Liver (tissue), 3 donors: ENCODE data around the gene MDC1.

ENCODE experiments used
- CTCF ChIP-seq: fragments of 150-350 bp; IDR thresholded peaks from 2 replicates; pipeline ENCODE4 v1.5.1; 2017; ENCODE audit warnings: improper control_type of control experiment, low read depth, low read length; ENCODE audit not compliant: missing input control
- EGR1 ChIP-seq, 2 donors: IDR thresholded peaks; 2 replicates each; pipeline ENCODE4 v1.6.1; 2016 to 2018; ENCODE audit warnings: antibody characterized with exemption in 2 of 2, low read depth in 2 of 2
- GABPA ChIP-seq, 2 donors: IDR thresholded peaks in 1 of 2; conservative IDR thresholded peaks in 1 of 2; 2 replicates each; pipeline ENCODE4 v1.6.1; 2016; ENCODE audit warnings: antibody characterized with exemption in 2 of 2, mild to moderate bottlenecking in 1 of 2, moderate library complexity in 1 of 2
- HNF4G ChIP-seq: IDR thresholded peaks from 2 replicates; pipeline ENCODE4 v1.6.1; 2016; ENCODE audit warnings: antibody characterized with exemption
- MAX ChIP-seq: IDR thresholded peaks from 2 replicates; pipeline ENCODE4 v1.6.1; 2016; ENCODE audit warnings: antibody characterized with exemption
- NR2F2 ChIP-seq: IDR thresholded peaks from 2 replicates; pipeline ENCODE4 v1.6.1; 2016; ENCODE audit warnings: antibody characterized with exemption
- RAD21 ChIP-seq, 2 donors: IDR thresholded peaks; 2 replicates each; pipeline ENCODE4 v1.6.1; 2016; ENCODE audit warnings: antibody characterized with exemption in 2 of 2, mild to moderate bottlenecking in 2 of 2
- RXRA ChIP-seq, 2 donors: IDR thresholded peaks; 2 replicates each; pipeline ENCODE4 v1.6.1; 2017 to 2018; ENCODE audit warnings: antibody characterized with exemption in 2 of 2, mild to moderate bottlenecking in 1 of 2
- SP1 ChIP-seq: IDR thresholded peaks from 2 replicates; pipeline ENCODE4 v1.6.1; 2018; ENCODE audit warnings: antibody characterized with exemption, mild to moderate bottlenecking
- TAF1 ChIP-seq: conservative IDR thresholded peaks from 2 replicates; pipeline ENCODE4 v1.6.1; 2016; ENCODE audit warnings: antibody characterized with exemption, mild to moderate bottlenecking
- YY1 ChIP-seq: IDR thresholded peaks from 2 replicates; pipeline ENCODE4 v1.6.1; 2016; ENCODE audit warnings: antibody characterized with exemption, mild to moderate bottlenecking
- TF ChIP-seq, protein P1 (sequence below): IDR thresholded peaks from 2 replicates; pipeline ENCODE4 v1.6.1; 2016; ENCODE audit warnings: antibody characterized with exemption
- TF ChIP-seq, protein P2 (sequence below): IDR thresholded peaks from 2 replicates; pipeline ENCODE4 v1.6.1; 2016; ENCODE audit warnings: antibody characterized with exemption
- TF ChIP-seq, protein P3 (sequence below): IDR thresholded peaks from 2 replicates; pipeline ENCODE4 v1.6.1; 2016; ENCODE audit warnings: antibody characterized with exemption, mild to moderate bottlenecking
- donor health status: healthy.
- donor health status: healthy.

DNA sequence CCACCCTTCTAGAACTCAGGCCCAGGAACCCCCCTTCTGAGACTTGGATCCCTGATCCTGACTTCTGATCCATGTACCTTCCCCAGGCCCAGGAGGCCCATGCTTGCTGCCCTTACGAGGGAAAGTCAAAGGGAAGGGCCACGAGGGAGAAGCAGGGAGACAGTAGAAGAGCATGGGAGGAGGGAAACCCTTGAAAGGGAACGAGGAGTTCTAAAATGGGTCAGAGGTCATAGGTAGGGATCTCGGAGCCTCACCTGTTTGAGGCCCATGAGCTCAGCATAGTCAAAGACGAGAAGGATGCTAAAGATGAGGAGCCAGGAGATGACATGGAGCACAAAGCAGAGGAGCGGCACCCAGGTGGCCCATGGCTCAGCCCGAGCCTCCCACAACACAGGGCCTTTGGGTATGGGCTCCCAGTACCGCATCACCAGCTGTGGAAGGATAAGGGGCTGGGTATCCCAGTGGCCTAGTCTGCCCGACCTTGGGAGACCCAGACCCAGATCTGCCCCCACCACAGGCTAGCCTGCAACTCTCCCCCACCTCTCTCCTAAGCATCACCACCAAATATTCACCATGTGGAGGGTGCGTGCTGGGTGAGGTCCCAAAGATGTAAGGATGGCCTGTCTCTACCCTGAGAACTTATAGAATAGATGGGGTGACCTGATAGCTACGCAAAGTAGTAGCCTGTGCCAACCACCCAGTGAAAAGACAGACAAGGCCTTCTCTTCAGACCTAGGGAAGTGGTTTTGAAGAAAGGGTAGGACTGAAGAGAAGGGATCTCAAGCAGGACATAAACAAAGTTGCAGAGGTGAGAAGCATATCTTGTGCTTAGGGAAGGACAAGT lies 27.8 kb downstream of the MDC1 start:
- TF ChIP-seq, protein P1, sequence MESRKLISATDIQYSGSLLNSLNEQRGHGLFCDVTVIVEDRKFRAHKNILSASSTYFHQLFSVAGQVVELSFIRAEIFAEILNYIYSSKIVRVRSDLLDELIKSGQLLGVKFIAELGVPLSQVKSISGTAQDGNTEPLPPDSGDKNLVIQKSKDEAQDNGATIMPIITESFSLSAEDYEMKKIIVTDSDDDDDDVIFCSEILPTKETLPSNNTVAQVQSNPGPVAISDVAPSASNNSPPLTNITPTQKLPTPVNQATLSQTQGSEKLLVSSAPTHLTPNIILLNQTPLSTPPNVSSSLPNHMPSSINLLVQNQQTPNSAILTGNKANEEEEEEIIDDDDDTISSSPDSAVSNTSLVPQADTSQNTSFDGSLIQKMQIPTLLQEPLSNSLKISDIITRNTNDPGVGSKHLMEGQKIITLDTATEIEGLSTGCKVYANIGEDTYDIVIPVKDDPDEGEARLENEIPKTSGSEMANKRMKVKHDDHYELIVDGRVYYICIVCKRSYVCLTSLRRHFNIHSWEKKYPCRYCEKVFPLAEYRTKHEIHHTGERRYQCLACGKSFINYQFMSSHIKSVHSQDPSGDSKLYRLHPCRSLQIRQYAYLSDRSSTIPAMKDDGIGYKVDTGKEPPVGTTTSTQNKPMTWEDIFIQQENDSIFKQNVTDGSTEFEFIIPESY, result no peak
- TF ChIP-seq CTCF (no peak), SP1 (no peak), RXRA (IDR thresholded peaks at IDR 0.05) (no peak), YY1 (no peak), GABPA (IDR thresholded peaks at IDR 0.05 in 1 of 2, conservative IDR thresholded peaks at IDR 0.05 in 1 of 2) (no peak), EGR1 (IDR thresholded peaks at IDR 0.05; ENCODE audit: low read depth in 2 of 2) (no peak), HNF4G (no peak), TAF1 (no peak), MAX (no peak), RAD21 (IDR thresholded peaks at IDR 0.05) (no peak), NR2F2 (no peak)
- TF ChIP-seq, protein P2, sequence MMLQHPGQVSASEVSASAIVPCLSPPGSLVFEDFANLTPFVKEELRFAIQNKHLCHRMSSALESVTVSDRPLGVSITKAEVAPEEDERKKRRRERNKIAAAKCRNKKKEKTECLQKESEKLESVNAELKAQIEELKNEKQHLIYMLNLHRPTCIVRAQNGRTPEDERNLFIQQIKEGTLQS, result no peak
- TF ChIP-seq, protein P3, sequence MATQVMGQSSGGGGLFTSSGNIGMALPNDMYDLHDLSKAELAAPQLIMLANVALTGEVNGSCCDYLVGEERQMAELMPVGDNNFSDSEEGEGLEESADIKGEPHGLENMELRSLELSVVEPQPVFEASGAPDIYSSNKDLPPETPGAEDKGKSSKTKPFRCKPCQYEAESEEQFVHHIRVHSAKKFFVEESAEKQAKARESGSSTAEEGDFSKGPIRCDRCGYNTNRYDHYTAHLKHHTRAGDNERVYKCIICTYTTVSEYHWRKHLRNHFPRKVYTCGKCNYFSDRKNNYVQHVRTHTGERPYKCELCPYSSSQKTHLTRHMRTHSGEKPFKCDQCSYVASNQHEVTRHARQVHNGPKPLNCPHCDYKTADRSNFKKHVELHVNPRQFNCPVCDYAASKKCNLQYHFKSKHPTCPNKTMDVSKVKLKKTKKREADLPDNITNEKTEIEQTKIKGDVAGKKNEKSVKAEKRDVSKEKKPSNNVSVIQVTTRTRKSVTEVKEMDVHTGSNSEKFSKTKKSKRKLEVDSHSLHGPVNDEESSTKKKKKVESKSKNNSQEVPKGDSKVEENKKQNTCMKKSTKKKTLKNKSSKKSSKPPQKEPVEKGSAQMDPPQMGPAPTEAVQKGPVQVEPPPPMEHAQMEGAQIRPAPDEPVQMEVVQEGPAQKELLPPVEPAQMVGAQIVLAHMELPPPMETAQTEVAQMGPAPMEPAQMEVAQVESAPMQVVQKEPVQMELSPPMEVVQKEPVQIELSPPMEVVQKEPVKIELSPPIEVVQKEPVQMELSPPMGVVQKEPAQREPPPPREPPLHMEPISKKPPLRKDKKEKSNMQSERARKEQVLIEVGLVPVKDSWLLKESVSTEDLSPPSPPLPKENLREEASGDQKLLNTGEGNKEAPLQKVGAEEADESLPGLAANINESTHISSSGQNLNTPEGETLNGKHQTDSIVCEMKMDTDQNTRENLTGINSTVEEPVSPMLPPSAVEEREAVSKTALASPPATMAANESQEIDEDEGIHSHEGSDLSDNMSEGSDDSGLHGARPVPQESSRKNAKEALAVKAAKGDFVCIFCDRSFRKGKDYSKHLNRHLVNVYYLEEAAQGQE, result no peak
